DOHH2 (cell line): Measurements from ENCODE around the gene ATP4A.

Source experiments
- CTCF ChIP-seq: fragments of 200-600 bp; sonication (generic); IDR thresholded peaks from one replicate; pipeline ENCODE4 v1.5.1; 2014; ENCODE audit warnings: antibody characterized with exemption, mild to moderate bottlenecking, low read depth, low read length; ENCODE audit not compliant: poor library complexity, severe bottlenecking
- EZH2phosphoT487 ChIP-seq: fragments of 200-600 bp; sonication (generic); IDR thresholded peaks from 2 replicates; pipeline ENCODE4 v1.6.1; 2017; ENCODE audit warnings: borderline replicate concordance, mild to moderate bottlenecking, antibody characterized with exemption, low read length, moderate library complexity, mixed read lengths

- no peak for TF ChIP-seq CTCF
- no peak for TF ChIP-seq EZH2phosphoT487
Observed at GRCh38 chr19:35545855-35546381, 17.5 kb downstream of the ATP4A start.
